Measurements from ENCODE around the gene RAB31.

The RAB31 gene

DNA sequence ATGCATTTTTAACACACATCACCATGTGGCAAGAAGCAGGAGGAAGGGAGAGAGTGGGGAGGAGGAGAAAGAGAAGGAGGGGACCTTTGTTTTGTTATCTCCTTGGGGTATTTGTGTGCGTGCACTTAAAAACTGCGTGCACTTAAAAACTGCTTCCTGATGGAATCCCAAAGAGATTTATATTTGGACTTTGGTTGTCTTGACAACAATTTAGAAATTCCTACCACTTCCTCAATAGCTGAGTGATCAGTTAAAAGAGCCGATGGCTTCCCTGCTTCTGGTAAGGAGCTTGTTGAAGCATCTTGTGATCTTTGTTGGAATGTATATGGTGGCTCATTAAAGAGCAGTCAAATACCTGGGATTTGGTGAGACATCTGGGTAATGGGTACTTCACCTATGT lies 4.5 kb downstream of the RAB31 start:
- DNase-seq (ENCODE audit: low spot score) = no peak

DNA sequence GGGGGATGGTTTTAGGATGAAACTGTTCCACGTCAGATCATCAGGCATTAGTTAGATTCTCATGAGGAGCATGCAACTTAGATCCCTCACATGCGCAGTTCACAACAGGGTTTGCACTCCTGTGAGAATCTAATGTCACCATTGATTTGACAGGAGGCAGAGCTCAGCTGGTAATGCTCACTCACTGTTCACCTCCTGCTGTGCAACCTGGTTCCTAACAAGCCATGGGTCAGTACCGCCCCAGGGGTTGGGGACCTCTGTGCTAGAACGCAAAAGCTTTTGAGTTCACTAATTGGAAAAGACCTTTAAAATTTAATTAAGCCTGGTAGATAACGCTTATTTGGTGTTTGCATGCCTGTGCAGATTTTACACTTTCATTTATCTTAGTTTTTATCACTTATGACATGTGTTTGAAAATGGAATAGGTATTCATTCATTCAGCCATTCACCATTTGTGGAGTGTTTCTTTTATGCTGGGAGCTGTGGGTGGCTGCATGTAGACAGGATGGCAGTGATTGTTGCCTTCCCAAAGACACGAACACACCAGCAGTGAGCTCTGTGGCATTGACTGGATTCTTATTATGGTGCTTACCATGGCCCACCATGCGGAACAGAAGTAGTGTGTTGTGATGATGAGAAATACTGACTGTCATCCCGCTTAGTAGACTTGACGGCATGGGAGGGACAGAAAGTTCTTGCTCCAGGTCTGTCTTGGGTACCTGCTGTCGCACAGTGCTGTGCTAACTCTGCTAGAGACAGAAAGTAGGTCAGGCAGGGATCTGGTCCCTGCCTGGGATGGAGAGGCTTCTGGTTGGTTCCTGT lies 6.4 kb downstream of the RAB31 start:
- no peak for DNase-seq (ENCODE audit: low spot score)

DNA sequence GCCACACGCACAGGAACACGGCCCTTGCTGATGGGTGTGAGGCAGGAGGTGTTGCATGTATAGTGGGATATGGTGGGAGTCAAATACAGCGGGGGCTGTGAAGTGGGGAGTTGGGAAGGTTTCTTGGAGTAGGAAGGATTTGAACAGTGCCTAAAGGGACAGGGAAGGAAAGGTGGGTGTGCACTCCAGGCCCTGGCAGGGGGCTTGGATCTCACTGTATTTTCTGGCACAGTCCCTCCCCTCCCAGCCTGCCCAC lies 6.9 kb downstream of the RAB31 start:
- no peak for DNase-seq (ENCODE audit: low spot score)

DNA sequence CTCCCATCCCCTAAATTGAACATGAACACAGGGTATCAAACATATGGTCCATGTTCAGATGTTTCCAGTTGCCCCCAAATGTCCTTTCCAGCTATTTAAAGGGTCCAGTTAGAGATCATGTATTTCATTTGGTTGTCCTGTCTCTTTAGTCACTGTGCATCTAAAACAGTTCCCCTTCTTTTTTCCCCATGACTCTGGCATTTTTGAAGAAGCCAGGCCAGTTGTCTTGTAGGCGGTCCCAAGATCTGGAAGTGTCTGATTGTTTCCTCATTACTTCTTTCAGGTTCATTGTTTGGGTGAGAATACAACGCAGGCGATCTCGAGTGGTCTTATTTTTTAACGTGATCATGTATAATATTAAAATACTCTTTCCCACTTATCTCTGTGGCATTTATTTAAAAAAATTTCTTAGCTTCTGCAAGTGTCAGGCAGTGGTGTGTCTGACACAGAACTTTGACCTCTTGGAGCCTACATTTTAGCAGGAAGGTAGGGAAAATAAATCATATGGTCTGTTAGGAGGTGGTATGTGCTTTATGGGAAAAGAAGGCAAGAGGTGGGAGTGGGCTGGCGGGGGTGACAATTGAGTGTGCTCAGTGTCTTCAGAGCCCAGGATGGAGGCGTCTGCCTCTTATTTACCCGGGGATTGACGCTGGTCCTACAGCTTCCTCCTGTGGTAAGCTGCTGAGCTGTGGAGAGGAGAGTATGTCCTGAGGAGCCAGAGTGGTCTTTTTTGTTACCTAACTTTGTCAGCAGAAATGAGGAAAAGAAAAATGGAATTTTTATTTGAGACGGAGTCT lies 8.1 kb downstream of the RAB31 start:
- DNase-seq (ENCODE audit: low spot score) = no peak

DNA sequence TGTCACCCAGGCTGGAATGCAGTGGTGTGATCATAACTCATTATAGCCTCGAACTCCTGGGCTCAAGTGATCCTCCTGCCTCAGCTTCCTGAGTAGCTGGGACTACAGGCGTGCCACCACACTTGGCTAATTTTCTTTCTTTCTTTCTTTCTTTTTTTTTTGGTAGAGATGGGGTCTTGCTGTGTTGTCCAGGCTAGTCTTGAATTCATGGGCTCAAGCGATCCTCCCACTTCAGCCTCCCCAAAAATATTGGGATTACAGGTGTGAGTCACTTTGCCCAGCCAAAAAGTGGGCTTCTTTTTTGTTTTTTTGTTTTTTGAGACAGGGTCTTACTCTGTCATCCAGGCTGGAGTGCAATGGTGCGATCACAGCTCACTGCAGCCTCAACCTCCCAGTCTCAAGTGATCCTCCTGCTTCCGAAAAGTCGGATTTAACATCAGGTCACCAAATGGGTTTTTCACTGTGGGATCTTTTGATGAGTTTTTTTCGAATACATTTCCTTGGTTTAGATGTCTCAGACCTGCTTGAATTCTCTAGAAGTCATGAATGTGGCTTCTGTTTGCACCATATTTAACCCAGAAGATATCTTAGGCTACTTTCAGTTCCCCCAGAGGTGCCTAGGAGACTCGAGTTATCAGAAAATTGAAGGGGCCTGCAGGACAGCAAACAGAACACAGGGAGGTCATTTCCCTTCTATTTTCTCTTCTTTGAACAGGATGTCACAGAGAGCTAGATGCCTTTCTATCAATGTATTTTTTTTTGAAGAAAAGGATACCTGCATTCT lies 8.9 kb downstream of the RAB31 start:
- DNase-seq (ENCODE audit: low spot score) = no peak

DNA sequence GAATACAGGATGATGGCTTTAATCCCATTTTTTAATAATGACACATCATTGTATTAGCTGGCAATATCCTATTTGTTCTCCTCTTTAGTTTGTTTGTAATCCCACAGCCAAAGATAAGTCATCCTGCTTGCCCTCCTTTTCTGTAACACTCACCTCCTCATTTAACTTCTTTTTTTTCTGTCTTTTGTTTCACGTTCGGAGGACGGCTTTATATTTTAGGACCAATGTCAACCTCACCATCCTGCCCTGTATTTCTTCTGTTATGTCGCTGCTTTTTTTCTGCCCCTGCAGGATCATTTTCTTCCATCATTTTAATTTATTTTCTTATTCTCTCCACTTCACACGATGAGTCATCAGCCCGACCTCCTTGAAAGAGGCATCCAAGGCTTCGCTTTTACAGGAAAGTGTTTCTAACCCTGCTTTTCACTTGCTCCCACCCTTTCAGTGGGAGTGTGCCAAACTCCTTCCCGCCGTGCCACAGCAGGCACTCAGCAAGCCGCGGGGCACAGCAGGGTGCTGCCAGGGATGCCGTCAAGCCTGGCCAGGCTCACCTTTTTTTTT lies 11.4 kb downstream of the RAB31 start:
- no peak for DNase-seq (ENCODE audit: low spot score)

DNA sequence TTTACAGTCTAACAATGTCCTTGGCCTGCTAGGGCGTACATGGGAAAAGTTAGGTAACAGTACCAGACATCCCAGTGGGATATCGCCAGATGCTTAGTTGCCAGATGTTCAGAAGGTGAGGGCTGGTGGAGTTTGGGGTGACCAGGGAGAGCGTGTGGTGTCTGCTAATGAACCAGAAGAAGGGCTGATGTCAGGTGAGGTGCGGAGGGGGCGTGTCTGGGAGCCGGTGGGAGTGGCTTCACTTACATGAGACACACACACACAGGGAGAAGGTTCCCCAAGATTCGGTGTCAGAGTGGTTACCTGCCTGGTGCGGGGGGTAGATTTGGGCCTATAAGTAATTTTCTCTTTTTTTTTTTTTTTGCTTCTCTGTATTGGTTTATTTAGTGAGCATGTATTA lies 12.2 kb downstream of the RAB31 start:
- no peak for DNase-seq (ENCODE audit: low spot score)

DNA sequence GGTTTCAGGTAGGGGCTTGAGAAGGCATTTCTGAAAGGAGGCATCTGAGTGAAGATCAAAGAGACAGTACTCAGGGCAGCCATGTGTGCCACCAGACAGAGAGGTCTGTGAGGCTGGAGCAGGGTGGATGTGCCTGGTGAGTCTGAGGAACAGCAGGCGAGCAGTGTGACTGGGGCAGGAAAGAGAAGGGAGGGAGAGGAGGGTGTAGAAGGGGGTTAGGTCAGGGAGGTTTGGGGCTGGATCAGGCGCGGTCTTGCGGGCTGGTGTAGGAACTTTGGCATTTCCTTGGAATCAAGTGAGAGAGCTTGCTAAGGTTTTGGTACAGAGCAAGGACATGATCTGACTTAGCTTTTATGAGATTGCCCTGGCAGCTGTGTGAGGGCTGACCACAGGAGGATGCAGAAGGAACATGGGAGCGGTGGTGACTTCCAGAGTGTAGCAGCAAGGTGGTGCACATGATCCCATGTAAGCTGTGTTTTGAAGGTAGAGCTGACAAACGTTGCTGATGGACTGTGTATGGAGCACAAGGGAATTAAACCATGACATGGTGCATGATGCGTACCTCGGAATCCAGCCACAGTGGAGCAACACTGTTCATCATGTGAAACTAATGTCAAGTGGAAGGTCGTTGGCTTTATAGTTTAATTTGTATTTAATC lies 13.9 kb downstream of the RAB31 start:
- DNase-seq (ENCODE audit: low spot score) = no peak

DNA sequence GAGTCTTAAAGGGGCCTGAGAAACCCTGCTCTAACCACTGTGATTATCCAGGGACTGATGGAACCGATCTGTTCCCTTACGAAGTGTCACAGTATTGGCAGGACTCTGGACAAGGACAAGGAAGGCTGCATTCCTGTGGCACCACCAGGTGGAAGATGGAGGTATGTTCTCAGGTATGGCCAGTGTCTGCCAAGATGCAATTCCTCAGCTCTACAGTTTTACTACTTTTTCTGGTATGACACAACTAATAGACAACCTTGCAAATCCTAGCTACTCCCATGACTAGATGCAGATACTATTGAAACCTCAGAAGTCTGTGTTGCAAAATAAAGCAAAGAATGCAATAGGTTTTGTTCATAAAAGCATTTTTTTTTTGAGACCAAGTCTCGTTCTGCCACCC lies 14.6 kb downstream of the RAB31 start:
- no peak for DNase-seq (ENCODE audit: low spot score)

DNA sequence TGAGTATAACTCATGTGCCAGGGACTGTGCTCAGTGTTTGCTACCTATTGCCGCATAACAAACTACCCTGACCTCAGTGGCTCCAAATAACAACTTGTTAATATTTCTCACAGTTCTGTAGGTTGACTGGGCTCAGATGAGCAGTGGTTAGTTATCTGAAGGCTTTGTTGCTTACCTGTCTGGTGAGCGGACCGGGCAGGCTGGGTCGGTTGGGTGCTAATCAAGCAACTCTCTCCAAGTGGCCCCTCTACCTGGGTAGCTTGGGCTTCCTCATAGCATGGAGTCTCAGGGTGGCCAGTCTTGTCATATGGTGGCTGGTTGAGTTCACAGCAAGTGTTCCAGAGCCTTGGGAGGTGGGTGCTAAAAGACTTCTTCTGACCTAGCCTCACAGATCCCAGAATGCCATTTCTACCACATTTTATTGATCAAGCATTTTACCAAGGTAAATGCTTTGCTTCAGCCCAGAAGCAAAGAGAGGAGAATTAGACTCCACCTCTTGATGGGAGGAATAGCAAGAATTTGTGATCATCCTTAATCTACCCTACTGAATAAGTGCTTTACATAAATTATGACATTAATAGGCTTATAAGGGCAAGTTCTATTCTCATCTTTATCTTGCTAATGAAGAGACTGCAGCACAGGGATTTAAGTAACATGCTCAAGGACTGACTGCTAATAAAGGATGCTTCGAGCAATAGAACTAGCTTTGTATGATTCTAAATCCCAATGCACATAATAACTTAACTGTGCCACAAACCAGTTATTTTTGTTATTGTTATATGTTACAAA lies 16.9 kb downstream of the RAB31 start:
- DNase-seq (ENCODE audit: low spot score) = no peak

DNA sequence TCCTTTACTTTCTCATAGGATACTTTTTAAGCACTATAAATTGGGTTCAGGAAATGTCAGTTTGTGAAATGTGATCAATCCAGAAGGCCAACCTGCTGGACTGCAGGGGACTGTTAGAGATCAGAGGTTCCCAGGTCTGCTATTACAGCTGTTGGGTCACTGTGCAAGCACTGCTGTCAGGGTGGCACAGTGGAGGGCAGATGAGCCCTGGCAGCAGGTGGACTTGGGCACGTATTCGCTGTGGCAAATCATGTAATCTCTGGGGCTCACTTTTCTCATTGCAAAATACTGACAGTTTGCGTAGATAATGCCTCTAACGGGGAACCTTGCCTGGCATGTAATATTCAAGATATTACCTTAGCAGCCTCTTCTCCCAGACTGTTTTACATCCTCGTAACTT lies 18.1 kb downstream of the RAB31 start:
- no peak for DNase-seq (ENCODE audit: low spot score)

DNA sequence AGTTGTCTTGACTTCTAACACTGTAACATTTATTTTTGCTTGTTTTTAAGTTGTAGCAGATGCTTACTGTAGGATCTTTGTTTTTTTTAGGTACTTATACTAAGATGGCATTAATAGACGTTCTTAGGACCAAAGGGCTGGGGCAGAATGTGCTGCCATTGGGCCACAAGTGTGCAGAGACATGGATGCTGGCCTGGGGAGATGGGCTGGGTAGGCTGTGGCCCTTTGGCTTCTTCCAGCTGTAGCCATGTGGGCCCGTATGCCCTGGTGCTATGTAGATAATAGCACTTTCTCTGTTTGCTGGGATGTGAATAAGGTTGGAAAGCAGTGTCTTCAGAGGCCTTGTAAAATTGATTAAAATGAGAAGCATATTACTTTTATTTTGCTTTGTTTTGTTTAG lies 18.8 kb downstream of the RAB31 start:
- DNase-seq (ENCODE audit: low spot score) = no peak

DNA sequence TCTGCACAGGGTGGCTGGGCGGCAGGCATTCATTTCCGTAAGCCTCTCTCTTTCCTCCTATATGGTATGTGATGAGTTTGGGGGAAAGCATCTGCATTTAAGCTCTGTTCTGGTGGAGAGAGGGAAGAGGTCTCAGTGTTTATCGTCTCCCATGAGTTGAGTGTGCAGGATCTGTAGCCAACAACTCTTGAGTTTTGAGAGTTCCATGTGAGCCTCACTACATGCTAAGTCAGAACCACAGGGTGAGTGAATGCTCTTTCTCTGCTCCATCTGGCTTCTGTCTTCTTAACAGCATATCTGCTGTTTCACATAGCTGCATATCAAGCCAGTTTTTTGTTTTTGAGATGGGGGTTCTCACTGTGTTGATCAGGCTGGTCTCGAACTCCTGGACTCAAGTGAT lies 22.7 kb downstream of the RAB31 start:
- no peak for DNase-seq (ENCODE audit: low spot score)

DNA sequence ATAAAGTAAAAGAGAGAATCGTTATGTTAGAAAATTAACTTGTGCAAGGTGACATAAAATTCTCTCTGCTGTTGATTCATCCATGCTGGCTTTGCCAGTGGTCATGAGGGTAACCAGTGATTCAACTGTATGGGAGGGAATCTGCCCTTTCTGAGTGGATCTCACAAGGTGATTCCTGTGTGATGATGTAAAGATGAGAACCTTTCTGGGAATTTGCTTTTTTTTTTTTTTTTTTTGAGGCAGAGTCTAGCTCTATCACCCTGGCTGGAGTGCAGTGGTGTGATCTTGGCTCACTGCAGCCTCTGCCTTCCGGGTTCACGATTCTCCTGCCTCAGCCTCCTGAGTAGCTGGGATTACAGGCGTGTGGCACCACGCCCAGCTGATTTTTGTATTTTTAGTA lies 23.3 kb downstream of the RAB31 start:
- no peak for DNase-seq (ENCODE audit: low spot score)

DNA sequence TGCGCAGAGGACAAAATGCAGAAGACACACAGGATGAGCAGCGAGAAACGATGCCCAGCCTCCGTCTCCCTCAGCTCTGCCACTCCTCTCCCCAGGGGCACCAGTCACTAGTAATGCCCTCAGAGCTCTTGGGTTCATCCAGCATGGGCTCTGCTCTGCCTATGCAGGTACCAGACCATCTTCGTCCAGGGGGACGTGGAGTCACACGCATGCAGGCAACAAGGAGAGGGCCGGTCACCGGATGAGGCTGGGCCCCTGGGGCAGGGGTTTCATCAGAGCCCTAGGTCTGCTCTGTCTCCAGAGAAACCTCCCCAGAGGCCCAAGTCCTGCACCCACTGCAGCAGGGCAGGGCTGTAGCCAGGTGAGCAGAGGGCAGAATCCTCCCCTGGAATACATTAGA lies 23.9 kb downstream of the RAB31 start:
- no peak for DNase-seq (ENCODE audit: low spot score)

DNA sequence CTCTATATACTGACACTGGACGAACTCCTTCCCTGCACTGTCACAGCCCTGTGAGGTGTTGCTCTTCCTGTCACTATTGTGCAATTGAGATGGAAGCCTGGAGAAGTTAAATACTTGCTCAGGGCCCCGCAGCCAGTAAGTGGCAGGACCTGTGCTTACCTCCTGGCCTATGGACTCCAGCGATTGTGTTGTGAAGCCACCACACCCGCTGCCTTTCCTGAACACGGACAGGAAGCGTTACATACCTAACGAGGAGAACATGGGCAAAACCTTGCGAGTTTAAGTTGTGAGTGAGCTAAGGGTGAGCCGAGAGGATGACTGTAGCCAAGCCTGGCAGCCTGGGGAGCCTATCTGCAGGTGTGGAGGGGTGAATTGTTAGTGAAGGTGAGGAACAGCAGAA lies 26.1 kb downstream of the RAB31 start:
- no peak for DNase-seq (ENCODE audit: low spot score)

DNA sequence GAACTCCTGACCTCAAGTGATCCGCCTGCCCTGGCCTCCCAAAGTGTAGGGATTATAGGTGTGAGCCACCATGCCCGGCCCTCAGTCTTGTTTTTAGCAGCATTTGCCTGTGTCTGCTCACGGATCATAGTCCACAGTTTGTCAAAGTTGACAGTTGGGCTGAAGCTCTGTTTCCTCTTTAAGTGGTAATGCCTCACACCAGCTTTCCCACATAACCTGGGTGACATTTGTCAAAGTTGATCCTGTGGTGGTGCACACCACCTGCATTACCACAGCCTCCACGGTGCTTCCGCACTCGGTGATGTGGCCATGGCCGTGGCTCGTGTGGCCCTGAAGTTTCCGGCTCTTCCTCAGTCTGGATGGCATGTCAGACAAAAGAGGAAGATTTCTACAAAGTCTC lies 27.1 kb downstream of the RAB31 start:
- DNase-seq (ENCODE audit: low spot score) = no peak

DNA sequence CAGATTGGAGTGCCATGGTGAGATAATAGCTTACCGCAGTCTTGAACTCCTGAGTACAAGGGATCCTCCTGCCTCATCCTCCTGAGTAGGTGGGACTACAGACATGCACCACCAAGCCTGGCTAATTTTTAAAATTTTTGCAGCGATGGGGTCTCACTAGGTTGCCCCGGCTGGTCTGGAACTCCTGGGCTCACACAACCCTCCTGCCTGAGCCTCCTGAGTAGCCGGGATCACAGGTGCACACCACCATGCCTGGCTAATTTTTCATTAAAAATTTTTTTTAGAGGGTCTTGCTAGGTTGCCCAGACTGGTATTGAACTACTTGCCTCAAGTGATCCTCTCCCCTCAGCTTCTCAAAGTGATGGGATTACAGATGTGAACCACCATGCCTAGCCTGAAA lies 27.8 kb downstream of the RAB31 start:
- DNase-seq (ENCODE audit: low spot score) = no peak

DNA sequence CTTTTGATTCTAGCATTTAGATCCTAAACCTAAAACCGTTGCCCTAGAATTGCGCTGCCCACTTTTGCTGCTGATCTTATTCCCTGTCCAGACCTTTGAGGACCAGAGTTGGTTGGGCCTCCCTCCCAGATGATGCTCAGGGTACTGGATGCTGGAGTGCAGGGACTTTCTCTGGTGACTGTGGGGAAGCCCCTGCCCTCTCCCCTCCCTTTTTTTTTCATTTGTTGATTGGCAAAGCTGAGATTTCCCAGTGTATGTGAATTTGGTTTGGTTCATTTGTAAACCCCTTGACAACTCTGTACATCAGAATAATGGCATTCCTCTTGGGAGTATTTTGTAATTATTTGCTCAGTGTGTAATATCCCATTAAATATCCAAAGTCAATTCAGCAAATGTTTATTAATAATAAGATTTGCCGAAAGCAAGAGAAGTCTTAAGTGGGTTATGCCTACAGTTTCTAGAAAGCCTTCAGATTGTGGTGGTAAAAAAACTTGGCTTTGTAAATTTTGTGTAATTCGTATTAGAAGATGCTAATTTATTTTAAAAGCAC lies 28.3 kb downstream of the RAB31 start:
- DNase-seq (ENCODE audit: low spot score) = no peak

DNA sequence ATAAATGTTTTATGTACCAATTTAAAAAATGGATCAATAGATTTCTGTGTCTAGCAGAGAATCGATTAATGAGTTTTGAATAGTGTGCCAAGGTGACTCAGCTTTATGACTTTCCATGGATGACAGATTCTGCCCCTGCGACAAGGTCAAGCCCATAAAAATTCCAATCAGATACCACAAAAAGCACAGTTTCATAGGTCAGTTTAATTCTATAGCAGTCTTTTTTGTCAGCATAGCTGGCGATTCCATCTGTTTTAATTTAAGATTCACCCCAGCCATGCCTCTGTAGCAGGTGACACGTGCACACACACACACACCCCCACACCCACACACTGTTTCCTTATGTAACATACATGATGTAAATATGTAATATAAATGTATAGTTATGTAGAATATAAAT lies 28.9 kb downstream of the RAB31 start:
- DNase-seq (ENCODE audit: low spot score) = no peak

DNA sequence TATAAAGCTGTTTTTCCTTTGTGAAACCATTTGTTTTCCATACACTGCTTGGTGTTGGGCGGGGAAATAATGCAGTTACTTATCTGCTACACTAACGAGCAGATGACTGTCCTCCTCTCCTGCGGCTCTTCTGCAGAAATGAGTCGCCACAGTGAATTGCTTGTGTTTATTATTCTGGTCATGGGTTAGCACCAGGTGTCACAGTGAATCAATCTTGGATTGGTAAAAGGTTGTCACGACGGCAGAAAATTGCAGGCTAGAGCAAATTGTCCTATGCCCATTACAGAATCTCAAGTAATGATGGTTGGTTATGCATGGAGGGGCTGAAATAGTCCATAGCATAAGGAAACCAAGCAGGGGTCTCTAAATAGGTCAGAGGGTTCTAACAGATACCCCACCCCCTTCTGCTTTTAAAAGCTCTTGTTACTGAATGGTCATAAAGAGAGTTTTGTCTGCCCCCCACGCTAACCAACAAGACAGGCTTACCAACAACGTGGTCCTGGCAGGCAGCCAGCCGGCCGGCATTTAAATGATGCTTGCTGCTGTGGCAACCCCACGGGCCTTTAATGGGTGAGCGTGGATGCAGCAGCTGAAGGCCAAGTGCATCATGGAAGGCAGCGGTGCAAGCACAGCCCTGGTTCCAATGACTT lies 29.5 kb downstream of the RAB31 start:
- DNase-seq (ENCODE audit: low spot score) = no peak
